SW 1271 (cell line): ENCODE data around the gene WIPF3.

ENCODE experiments used
- DNase-seq, 2 experiments: peaks; one replicate each; lab custom pipeline; 2025; lab: John Stamatoyannopoulos, UW

WIPF3 gene

GRCh38 chr7:29847916-29848315 lies 41.6 kb downstream of the WIPF3 start:
- DNase-seq = no peak

- no peak for DNase-seq
Measured at GRCh38 chr7:29848941-29849340, 42.6 kb downstream of the WIPF3 start.

- no peak for DNase-seq
Measured at GRCh38 chr7:29851487-29851886, 45.2 kb downstream of the WIPF3 start.

GRCh38 chr7:29852457-29852856 lies 46.1 kb downstream of the WIPF3 start:
- DNase-seq = no peak

- DNase-seq = no peak
Measured at GRCh38 chr7:29853072-29853471, 46.8 kb downstream of the WIPF3 start.

GRCh38 chr7:29853789-29854188 lies 47.5 kb downstream of the WIPF3 start:
- no peak for DNase-seq

GRCh38 chr7:29854257-29854938 lies 48.1 kb downstream of the WIPF3 start:
- DNase-seq = no peak

- DNase-seq = no peak
Measured at GRCh38 chr7:29857654-29858053, 51.3 kb downstream of the WIPF3 start.

- DNase-seq = no peak
Measured at GRCh38 chr7:29858191-29858951, 52.1 kb downstream of the WIPF3 start.

- DNase-seq = no peak
Measured at GRCh38 chr7:29859104-29859503, 52.8 kb downstream of the WIPF3 start.

- no peak for DNase-seq
Measured at GRCh38 chr7:29859524-29860185, 53.3 kb downstream of the WIPF3 start.

- no peak for DNase-seq
Measured at GRCh38 chr7:29860186-29860585, 53.9 kb downstream of the WIPF3 start.

- DNase-seq = no peak
Measured at GRCh38 chr7:29861884-29862283, 55.6 kb downstream of the WIPF3 start.

- no peak for DNase-seq
Measured at GRCh38 chr7:29864656-29865055, 58.3 kb downstream of the WIPF3 start.

GRCh38 chr7:29865526-29865925 lies 59.2 kb downstream of the WIPF3 start:
- DNase-seq = no peak

GRCh38 chr7:29866490-29866930 lies 60.2 kb downstream of the WIPF3 start:
- DNase-seq = no peak

- no peak for DNase-seq
Measured at GRCh38 chr7:29871787-29872398, 65.6 kb downstream of the WIPF3 start.

- DNase-seq = no peak
Measured at GRCh38 chr7:29873644-29874294, 67.5 kb downstream of the WIPF3 start.

- DNase-seq = no peak
Measured at GRCh38 chr7:29875741-29876140, 69.4 kb downstream of the WIPF3 start.

- DNase-seq = peak in 1 of 2 experiments; percentile 3
Measured at GRCh38 chr7:29877196-29877595, 70.9 kb downstream of the WIPF3 start.

GRCh38 chr7:29878081-29878688 lies 71.9 kb downstream of the WIPF3 start:
- peak; percentile 6 to 41 for DNase-seq

- DNase-seq = no peak
Measured at GRCh38 chr7:29879609-29880008, 73.3 kb downstream of the WIPF3 start.
